Activated CD4-positive, alpha-beta memory T cell treated with anti-CD3 and anti-CD28 coated beads for 36 hours (primary cell): Measurements from ENCODE around the gene PTGFRN. TPM values are rescaled to one million over a fixed set of nuclear protein-coding genes. Genes with fewer than 3 reads are reported as not detected.

ENCODE experiments used
- CTCF ChIA-PET: fragments of 350-600 bp; sonication (Branson Sonifier 250); formaldehyde crosslinking; loops from one replicate; lab custom pipeline; 2021; ENCODE audit warnings: antibody characterized with exemption, inconsistent platforms; lab: Charles Lee
- POLR2A ChIA-PET: fragments of 350-600 bp; sonication (Branson Sonifier 250); formaldehyde crosslinking; loops from one replicate; lab custom pipeline; 2021; ENCODE audit warnings: antibody characterized with exemption; lab: Charles Lee
- DNase-seq: peaks from one replicate; pipeline ENCODE4 v3.0.0-alpha.2; 2020
- H3K27ac Mint-ChIP-seq: one replicate; pipeline ENCODE4 v1.8.0; 2021; ENCODE audit warnings: mixed read lengths
- H3K27me3 Mint-ChIP-seq: one replicate; pipeline ENCODE4 v1.8.0; 2021; ENCODE audit warnings: mixed read lengths
- H3K36me3 Mint-ChIP-seq: one replicate; pipeline ENCODE4 v1.8.0; 2021; ENCODE audit warnings: mixed read lengths
- H3K4me1 Mint-ChIP-seq: one replicate; pipeline ENCODE4 v1.8.0; 2021; ENCODE audit warnings: low read depth, mixed read lengths
- H3K4me3 Mint-ChIP-seq: one replicate; pipeline ENCODE4 v1.8.0; 2021; ENCODE audit warnings: mild to moderate bottlenecking, mixed read lengths
- H3K9me3 Mint-ChIP-seq: one replicate; pipeline ENCODE4 v1.8.0; 2021; ENCODE audit warnings: mixed read lengths
- intact Hi-C: fragments of 100-400 bp; cut with micrococcal nuclease; formaldehyde crosslinking; loops from one replicate; pipeline ENCODE4 v1.15.1; 2023
- total RNA-seq, 2 experiments: library from RNA; stranded (reverse); gene quantifications; one replicate each; pipeline ENCODE4 v1.2.3, GENCODE V29; 2021

The PTGFRN gene
- total RNA-seq, 2 experiments from 2014 or later = 13.5 to 14.2 TPM

DNA sequence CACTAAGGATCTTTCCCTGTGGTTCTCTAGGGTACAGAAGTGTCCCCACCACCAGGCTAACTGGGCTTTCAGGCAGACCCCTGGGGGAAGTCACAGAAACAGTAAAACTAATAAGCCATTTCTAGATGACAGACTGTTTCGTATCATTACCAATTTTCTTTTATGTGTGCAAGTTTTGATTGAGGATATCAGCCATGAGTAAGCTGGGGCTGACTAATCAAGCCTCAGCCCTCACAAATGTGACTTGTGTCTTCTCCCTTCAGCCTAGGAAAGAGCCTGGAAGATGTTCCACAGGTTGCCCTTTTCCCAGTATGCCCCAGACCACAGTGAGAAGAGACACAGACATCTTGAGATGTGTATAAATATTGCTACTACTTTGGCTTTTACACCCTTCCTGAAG, 10.5 kb downstream of the PTGFRN start:
- no peak for DNase-seq
- H3K9me3 Mint-ChIP-seq = no peaks in the 10 kb centered on the region
- ChIA-PET POLR2A (interaction anchor here (0.6 kb wide), 1 partner anchor 129 kb away, joined by 4 read pairs; no protein-coding TSS in a partner anchor), CTCF (no interaction called here)
- peaks cover 4% of the 10 kb centered on the region for H3K4me1 Mint-ChIP-seq
- H3K36me3 Mint-ChIP-seq = no peaks in the 10 kb centered on the region
- intact Hi-C loops = no loop called here
- H3K27ac Mint-ChIP-seq = no peak overlapping the region
- no peak overlapping the region for H3K4me3 Mint-ChIP-seq
- H3K27me3 Mint-ChIP-seq = peaks cover 3% of the 10 kb centered on the region

DNA sequence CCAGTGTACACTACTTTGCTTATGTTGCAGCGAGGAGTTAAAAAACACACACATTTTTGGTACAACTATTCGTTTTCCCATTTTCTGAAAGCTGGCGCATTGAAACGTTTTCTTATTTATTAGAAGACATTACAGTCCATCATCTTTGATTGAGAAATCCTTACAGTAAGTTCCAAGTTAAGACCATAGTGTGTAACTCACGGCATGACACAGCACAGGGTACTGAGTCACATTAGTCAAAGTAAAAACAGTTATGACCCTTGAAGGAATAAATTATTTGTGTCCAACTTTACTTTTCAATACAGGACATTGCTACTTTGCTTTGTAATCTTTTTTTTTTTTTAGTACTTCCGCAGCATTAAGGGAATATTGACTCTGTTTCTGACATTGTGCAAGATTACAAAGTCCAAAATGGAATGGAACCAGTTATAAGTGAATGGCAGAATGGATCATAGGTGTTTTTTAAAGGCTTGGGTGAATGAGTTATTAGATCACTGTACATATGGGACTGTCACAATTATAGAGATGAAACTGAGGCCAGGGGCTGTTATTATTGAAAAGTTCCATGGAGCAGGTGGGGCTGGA, 11.7 kb downstream of the PTGFRN start:
- ChIA-PET CTCF (interaction anchor here (0.6 to 0.9 kb wide), 2 partner anchors 14 to 1027 kb away, joined by 3 read pairs; no protein-coding TSS in a partner anchor), POLR2A (no interaction called here)

DNA sequence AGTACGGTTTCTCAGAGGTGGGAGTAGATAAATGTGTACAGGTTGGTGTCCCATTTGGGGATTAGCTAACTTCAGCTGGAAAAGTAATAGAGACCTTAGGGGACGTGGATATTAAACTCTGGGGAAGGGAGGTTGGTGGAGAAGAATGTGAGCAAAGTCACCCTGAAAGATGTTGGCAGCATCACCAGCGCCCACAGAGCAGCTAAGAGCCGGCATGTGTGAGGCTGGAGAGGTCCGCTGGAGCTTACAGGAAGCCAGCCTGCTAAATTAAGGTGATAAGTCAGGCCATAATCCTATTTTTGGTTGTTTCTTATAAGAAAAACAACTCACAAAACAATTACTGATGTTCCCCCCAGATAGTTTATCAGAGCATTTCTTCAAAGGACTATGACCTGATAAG, 12.2 kb downstream of the PTGFRN start:
- Mint-ChIP-seq H3K36me3 (no peaks in the 10 kb centered on the region), H3K9me3 (no peaks in the 10 kb centered on the region), H3K4me1 (peaks cover 4% of the 10 kb centered on the region), H3K27ac (no peak overlapping the region), H3K27me3 (peaks cover 3% of the 10 kb centered on the region), H3K4me3 (no peak overlapping the region)
- POLR2A ChIA-PET = no interaction called here
- CTCF ChIA-PET = interaction anchor here (0.9 kb wide), 1 partner anchor 13 kb away, joined by 3 read pairs; no protein-coding TSS in a partner anchor
- DNase-seq = no peak
- intact Hi-C loops = no loop called here

More for the DNA sequence above, 11.7 kb downstream of the PTGFRN start:
- no peaks in the 10 kb centered on the region for H3K36me3 Mint-ChIP-seq
- H3K27ac Mint-ChIP-seq = no peak overlapping the region
- no peak overlapping the region for H3K4me3 Mint-ChIP-seq
- peaks cover 4% of the 10 kb centered on the region for H3K4me1 Mint-ChIP-seq
- intact Hi-C loops = no loop called here
- no peak for DNase-seq
- H3K9me3 Mint-ChIP-seq = no peaks in the 10 kb centered on the region
- H3K27me3 Mint-ChIP-seq = peaks cover 3% of the 10 kb centered on the region

DNA sequence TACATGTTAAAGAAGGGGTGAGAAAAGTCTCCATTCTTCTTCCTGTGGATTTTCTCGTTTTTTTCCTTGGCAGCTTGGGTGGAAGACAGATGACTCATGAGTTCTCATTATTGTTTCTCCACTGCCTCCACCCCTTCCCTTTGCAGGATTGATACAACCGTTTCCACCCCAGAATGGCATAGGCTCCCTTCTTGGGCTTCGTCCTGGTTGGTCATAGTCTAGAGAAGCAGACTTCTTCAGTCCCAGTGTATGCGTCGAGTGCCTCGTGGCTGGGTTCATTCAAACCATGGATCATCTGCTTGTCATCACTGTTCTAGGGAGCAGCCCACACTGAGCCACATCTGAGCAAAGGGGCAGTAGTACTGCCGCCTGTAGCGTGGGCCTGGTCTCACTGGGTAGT, 13.7 kb downstream of the PTGFRN start:
- Mint-ChIP-seq H3K9me3 (no peaks in the 10 kb centered on the region), H3K27ac (no peak overlapping the region), H3K36me3 (no peaks in the 10 kb centered on the region), H3K4me3 (no peak overlapping the region), H3K4me1 (peaks cover 4% of the 10 kb centered on the region), H3K27me3 (peaks cover 3% of the 10 kb centered on the region)
- POLR2A ChIA-PET = no interaction called here
- DNase-seq = no peak
- intact Hi-C loops = no loop called here
- CTCF ChIA-PET = no interaction called here

DNA sequence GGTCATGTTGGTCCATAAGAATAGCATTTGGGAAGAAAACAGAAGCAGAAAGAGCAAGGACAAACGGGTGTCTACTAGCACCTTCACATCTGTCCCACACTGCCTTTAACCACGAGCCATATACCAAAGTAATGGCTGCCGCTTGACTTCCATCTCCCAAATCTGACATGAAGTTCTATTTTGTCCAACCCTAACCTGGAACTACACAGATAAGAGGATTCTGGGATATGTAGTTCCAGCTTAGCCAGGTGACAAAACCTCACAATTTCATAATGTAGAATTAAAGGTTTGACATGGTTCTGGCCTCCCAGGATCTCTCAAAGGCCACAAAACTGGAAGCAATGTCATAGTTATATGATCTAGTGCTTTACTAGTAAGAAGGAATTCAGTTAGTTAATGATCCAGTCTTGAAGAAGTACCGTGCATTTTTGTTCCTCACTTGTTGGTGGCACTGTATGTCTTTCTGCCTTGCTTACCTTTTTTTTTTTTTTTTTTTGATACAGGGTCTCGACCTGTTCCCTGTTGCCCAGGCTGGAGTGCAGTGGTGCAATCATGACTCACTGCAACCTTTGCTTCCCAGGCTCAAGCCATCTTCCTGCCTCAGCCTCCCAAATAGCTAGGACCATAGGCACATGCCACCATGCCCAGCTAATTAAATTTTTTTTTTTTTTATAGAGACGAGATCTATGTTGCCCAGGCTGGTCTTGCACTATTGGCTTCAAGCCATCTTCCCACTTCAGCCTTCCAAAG, 17.5 kb downstream of the PTGFRN start:
- intact Hi-C loops = no loop called here
- Mint-ChIP-seq H3K36me3 (no peaks in the 10 kb centered on the region), H3K27me3 (peaks cover 2% of the 10 kb centered on the region), H3K9me3 (no peaks in the 10 kb centered on the region), H3K4me1 (peaks cover 5% of the 10 kb centered on the region), H3K4me3 (no peak overlapping the region), H3K27ac (no peak overlapping the region)
- CTCF ChIA-PET = no interaction called here
- POLR2A ChIA-PET = no interaction called here
- no peak for DNase-seq

DNA sequence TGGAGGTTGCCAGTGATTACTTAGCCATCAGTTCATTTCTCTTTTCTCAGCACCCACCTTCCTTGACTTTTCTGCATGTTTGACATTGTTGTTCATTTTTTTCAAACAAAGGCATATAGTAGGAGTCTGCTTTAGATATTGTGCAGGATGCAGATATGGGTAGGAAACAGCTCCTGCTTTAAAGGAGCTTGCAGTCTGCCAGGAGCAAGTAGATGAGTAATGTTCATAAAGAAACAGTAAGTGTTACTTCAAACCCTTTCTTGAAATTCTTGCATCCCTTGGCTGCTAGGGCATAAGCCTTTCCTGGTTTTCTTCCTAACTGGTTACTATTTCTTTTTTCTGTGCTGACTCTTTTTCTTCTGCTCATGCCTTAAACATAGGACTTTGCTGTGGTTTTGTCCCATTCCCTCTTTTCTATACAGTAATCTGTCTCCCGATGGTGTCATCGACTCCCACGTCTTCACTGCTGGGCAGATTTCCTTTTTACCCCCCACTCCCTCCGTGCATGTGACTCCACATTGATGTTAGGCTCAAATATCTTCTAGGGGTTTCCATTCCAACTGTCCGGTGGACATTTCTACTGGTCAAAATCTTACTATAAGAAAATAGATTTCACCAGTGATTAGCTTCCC, 20.4 kb downstream of the PTGFRN start:
- CTCF ChIA-PET = no interaction called here
- no peak overlapping the region for H3K27ac Mint-ChIP-seq

DNA sequence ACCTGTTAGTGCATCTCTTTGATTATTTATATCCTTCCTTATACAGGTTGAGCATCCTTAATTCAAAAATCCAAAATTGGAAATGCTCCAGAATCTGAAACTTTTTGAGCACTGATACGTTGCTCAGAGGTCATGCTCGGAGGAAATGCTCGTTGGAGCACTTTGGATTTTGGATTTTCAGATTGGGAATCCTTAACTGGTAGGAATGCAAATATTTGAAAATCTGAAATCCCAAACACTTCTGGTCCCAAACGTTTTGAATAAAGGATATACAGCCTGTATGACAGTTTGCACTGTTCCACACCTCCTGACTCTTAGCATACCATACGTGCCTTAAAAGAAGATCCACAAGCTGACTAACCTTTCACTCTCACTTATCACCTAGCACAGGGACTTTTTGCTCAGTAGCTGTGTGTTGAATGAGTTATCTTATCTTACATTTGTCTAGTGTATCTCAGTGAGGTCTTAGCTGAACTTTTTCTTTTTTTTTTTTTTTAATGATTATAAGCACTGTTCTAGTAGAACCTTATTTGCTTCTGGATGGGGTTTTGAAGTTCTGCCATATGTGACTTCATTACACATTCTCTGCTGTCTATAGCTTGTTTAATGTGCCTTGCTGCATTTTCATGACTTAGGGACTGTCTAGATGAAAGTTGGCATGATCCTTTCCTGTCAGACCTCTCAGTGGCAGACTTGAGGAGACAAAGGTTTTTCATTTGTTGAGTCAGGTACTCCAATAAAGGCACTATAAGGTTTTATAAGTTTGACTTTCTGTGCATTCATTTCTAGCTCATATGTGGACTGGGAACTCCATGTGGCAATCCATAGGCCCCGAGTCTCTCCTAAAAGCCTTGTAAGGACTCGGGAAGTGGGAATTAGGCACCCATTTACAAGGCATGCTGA, 21.6 kb downstream of the PTGFRN start:
- Mint-ChIP-seq H3K4me1 (peaks cover 26% of the 10 kb centered on the region), H3K27me3 (no peaks in the 10 kb centered on the region), H3K9me3 (no peaks in the 10 kb centered on the region), H3K36me3 (no peaks in the 10 kb centered on the region), H3K27ac (peak overlapping the region; percentile 5), H3K4me3 (no peak overlapping the region)
- CTCF ChIA-PET = interaction anchor here (0.5 to 1.3 kb wide), 4 partner anchors 11 to 207 kb away, joined by 3 read pairs; no protein-coding TSS in a partner anchor
- POLR2A ChIA-PET = no interaction called here
- DNase-seq = no peak
- intact Hi-C loops = loop anchor here (2.0 to 5.0 kb wide), 5 partner anchors 54 to 121 kb away; partner anchors contain the start of gene CD101

More for the DNA sequence above, 20.4 kb downstream of the PTGFRN start:
- intact Hi-C loops = loop anchor here (2.0 to 5.0 kb wide), 5 partner anchors 53 to 122 kb away; partner anchors contain the start of gene CD101
- Mint-ChIP-seq H3K4me1 (peaks cover 25% of the 10 kb centered on the region), H3K36me3 (no peaks in the 10 kb centered on the region), H3K9me3 (no peaks in the 10 kb centered on the region), H3K27me3 (no peaks in the 10 kb centered on the region), H3K4me3 (no peak overlapping the region)
- no peak for DNase-seq
- POLR2A ChIA-PET = no interaction called here

DNA sequence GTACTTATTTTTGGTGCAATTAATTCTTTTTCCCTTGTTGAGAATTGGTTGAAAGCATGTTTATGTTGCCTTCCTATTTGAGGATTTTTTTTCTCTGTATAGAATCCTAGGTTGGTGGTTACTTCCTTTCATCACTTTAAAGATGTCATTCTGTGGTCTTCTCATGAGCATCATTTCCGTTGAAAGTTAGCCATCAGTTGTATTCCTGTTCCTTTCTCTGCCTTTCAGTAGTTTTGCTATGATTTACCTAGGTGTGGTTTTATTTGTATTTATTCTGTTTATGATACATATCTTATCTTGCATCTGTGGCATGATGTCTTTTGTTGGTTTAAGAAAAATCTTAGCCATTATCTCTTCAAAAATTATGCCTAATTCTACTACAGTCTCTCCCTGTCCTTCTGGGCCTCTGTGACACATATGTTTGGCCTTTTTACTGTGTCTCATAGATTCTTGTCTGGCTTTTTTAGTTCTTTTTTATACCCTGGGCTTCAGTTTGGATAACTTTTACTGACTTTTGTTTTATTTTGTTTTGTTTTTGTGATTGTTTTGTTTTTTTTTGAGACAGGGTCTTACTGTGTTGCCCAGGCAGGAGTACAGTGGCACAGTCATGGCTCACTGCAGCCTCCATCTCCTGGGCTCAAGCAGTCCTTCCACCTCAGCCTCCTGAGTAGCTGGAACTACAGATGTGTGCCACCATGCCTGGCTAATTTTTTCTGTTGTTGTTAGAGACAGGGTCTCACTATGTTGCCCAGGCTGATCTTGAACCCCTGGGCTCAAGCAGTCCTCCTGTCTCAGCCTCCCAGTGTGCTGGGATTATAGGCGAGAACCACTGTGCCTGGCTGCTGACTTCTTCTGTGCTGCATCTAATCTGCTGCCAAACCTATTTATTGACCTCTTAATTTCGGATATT, 24.1 kb downstream of the PTGFRN start:
- CTCF ChIA-PET = interaction anchor here (0.8 to 1.9 kb wide), 11 partner anchors 9 to 359 kb away, joined by 3 to 10 read pairs (median 5); no protein-coding TSS in a partner anchor
- POLR2A ChIA-PET = no interaction called here
- no peaks in the 10 kb centered on the region for H3K27me3 Mint-ChIP-seq

DNA sequence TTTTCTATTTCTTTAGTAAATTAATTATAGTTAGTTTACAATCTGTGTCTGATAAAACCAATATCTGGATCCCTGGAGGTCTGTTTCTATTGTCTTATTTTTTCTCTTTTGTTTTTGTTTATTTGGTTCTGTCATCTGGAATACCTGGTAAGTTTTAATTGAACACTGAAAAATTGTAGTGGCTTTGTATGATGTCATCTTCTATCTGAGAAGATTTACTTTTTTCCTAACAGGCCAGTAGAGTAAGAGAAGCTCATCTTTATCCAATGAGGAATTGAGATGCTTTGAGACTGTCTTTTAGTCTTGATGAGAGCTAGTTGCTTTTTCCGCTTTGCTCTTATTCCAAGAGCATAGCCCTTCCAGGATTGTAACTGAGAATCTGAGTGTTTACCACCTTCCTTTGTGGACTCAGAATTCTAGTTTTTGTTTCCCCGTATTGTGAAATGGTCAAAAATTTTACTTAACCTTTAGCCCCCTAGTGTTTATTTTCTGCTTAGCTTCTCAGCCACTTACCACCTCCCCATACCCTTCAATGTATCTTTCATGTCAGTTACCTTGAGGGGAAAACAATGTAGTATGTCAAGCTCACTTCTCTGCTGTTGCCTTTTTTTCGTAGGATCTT, 25.0 kb downstream of the PTGFRN start:
- no peaks in the 10 kb centered on the region for H3K36me3 Mint-ChIP-seq
- peaks cover 26% of the 10 kb centered on the region for H3K4me1 Mint-ChIP-seq
- POLR2A ChIA-PET = no interaction called here
- H3K4me3 Mint-ChIP-seq = no peak overlapping the region
- no peaks in the 10 kb centered on the region for H3K9me3 Mint-ChIP-seq
- DNase-seq = no peak
- CTCF ChIA-PET = interaction anchor here (0.6 to 2.0 kb wide), 20 partner anchors 9 to 360 kb away, joined by 3 to 10 read pairs (median 3); no protein-coding TSS in a partner anchor
- H3K27ac Mint-ChIP-seq = no peak overlapping the region
- no peaks in the 10 kb centered on the region for H3K27me3 Mint-ChIP-seq
- intact Hi-C loops = loop anchor here (1.0 to 5.0 kb wide), 5 partner anchors 53 to 360 kb away; no protein-coding TSS in a partner anchor

More for the DNA sequence above, 24.1 kb downstream of the PTGFRN start:
- peaks cover 26% of the 10 kb centered on the region for H3K4me1 Mint-ChIP-seq
- no peaks in the 10 kb centered on the region for H3K9me3 Mint-ChIP-seq
- no peak overlapping the region for H3K4me3 Mint-ChIP-seq
- intact Hi-C loops = loop anchor here (5.0 kb wide), 3 partner anchors 53 to 118 kb away; no protein-coding TSS in a partner anchor
- H3K36me3 Mint-ChIP-seq = no peaks in the 10 kb centered on the region
- no peak for DNase-seq
- no peak overlapping the region for H3K27ac Mint-ChIP-seq

DNA sequence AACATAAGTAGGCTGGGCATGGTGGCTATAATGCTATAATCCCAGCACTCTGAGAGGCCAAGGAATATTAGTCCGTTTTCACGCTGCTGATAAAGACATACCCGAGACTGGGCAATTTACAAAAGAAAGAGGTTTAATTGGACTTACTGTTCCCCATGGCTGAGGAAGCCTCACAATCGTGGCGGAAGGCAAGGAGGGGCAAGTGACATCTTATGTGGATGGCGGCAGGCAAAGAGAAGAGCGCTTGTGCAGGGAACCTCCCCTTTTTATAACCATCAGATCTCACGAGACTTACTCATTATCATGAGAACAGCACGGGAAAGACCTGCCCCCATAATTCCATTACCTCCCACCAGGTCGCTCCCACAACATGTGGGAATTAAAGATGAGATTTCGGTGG, 28.5 kb downstream of the PTGFRN start:
- ChIA-PET CTCF (no interaction called here), POLR2A (no interaction called here)
- Mint-ChIP-seq H3K36me3 (no peaks in the 10 kb centered on the region), H3K9me3 (no peaks in the 10 kb centered on the region), H3K4me1 (peaks cover 30% of the 10 kb centered on the region), H3K4me3 (no peak overlapping the region), H3K27me3 (no peaks in the 10 kb centered on the region), H3K27ac (no peak overlapping the region)
- intact Hi-C loops = no loop called here
- DNase-seq = no peak
